ENCODE results near the gene SND1. TPM values are rescaled to one million over a fixed set of nuclear protein-coding genes. Genes with fewer than 3 reads are reported as not detected.

The SND1 gene
- total and polyA plus RNA-seq, 4 donors = 59.4 to 214 (median 84.1) TPM

GRCh38 chr7:127798023-127798422 is 146.0 kb downstream of the SND1 start:
- TF ChIP-seq CTCF (IDR thresholded peaks at IDR 0.05; ENCODE audit: low read depth, low read length, missing input control) (no peak), YY1 (IDR thresholded peaks at IDR 0.05) (no peak), JUND (IDR thresholded peaks at IDR 0.05) (no peak), EGR1 (IDR thresholded peaks at IDR 0.05; ENCODE audit: low read depth in 2 of 2) (no peak), MAX (IDR thresholded peaks at IDR 0.05) (no peak), TAF1 (conservative IDR thresholded peaks at IDR 0.05) (no peak), ATF3 (IDR thresholded peaks at IDR 0.05) (no peak), FOXA1 (IDR thresholded peaks at IDR 0.05) (no peak), HNF4A (conservative IDR thresholded peaks at IDR 0.05) (no peak), NR2F2 (IDR thresholded peaks at IDR 0.05) (no peak), REST (IDR thresholded peaks at IDR 0.05) (no peak)
- Histone ChIP-seq H3K27ac (ENCODE audit: low read depth in 1 of 2, low read length in 2 of 2) (no peak overlapping the region), H3K4me1 (ENCODE audit: control insufficient read depth in 4 of 4, insufficient read depth in 4 of 4, low read length in 3 of 4) (peaks cover 0 to 17% (median 7%) of the 10 kb centered on the region in 4 donors), H3K27me3 (ENCODE audit: control insufficient read depth in 4 of 4, insufficient read depth in 4 of 4, low read length in 3 of 4) (no peaks in the 10 kb centered on the region), H3K4me3 (ENCODE audit: low read depth in 1 of 3, low read length in 3 of 3) (no peak overlapping the region), H3K9me3 (ENCODE audit: control insufficient read depth in 4 of 4, low read length in 3 of 4) (no peaks in the 10 kb centered on the region), H3K9ac (ENCODE audit: low read depth in 1 of 2, low read length in 2 of 2) (no peak overlapping the region), H3K36me3 (ENCODE audit: control insufficient read depth in 4 of 4, insufficient read depth in 3 of 4, low read depth in 1 of 4, low read length in 3 of 4) (no peaks in the 10 kb centered on the region)
- 93% methylated on average over 3 of the region's 3 CpGs for WGBS
- DNase-seq (ENCODE audit: low spot score) = no peak

- Histone ChIP-seq H3K9me3 (ENCODE audit: control insufficient read depth in 4 of 4, low read length in 3 of 4) (no peaks in the 10 kb centered on the region), H3K4me3 (ENCODE audit: low read depth in 1 of 3, low read length in 3 of 3) (no peak overlapping the region), H3K9ac (ENCODE audit: low read depth in 1 of 2, low read length in 2 of 2) (no peak overlapping the region), H3K4me1 (ENCODE audit: control insufficient read depth in 4 of 4, insufficient read depth in 4 of 4, low read length in 3 of 4) (peaks cover 0 to 9% (median 6%) of the 10 kb centered on the region in 4 donors), H3K36me3 (ENCODE audit: control insufficient read depth in 4 of 4, insufficient read depth in 3 of 4, low read depth in 1 of 4, low read length in 3 of 4) (no peaks in the 10 kb centered on the region), H3K27ac (ENCODE audit: low read depth in 1 of 2, low read length in 2 of 2) (no peak overlapping the region), H3K27me3 (ENCODE audit: control insufficient read depth in 4 of 4, insufficient read depth in 4 of 4, low read length in 3 of 4) (no peaks in the 10 kb centered on the region)
- TF ChIP-seq RXRA (IDR thresholded peaks at IDR 0.05) (no peak), ZBTB33 (IDR thresholded peaks at IDR 0.05) (no peak), TAF1 (conservative IDR thresholded peaks at IDR 0.05) (no peak), CTCF (IDR thresholded peaks at IDR 0.05; ENCODE audit: low read depth, low read length, missing input control) (no peak)
- WGBS = 86% methylated on average over 6 of the region's 6 CpGs
- DNase-seq (ENCODE audit: low spot score) = no peak
Observed at GRCh38 chr7:127798769-127799372, 146.9 kb downstream of the SND1 start.

Measured in liver (tissue), 9 donors.